Measurements from ENCODE around the gene HID1. TPM values are rescaled to one million over a fixed set of nuclear protein-coding genes. Genes with fewer than 3 reads are reported as not detected.

HID1 gene
- total RNA-seq, 1 donor from 2014 or later: 53.8 TPM

Other genes starting within 250 kb of the HID1 start
- gene RAB37, start 235.5 kb downstream of the HID1 start, total RNA-seq: 0.17 and 0.37 TPM in 2 replicates
- 10.4 and 22.5 TPM in 2 replicates for gene NHERF1, start 224.1 kb downstream of the HID1 start, total RNA-seq
- gene NAT9, start 196.4 kb downstream of the HID1 start, total RNA-seq: 29.9 and 37.6 TPM in 2 replicates
- 0.14 and 0.17 TPM in 2 replicates for gene GRIN2C, start 112.9 kb downstream of the HID1 start, total RNA-seq
- 36.2 and 59.5 TPM in 2 replicates for gene FDXR, start 99.8 kb downstream of the HID1 start, total RNA-seq
- gene FADS6, start 79.1 kb downstream of the HID1 start, total RNA-seq: 0.05 TPM in 1 of 2 replicates, not detected in the other
- not detected in 2 replicates for gene USH1G, start 49.5 kb downstream of the HID1 start, total RNA-seq
- gene OTOP2, start 48.5 kb downstream of the HID1 start, total RNA-seq: not detected in 2 replicates
- gene OTOP3, start 36.9 kb downstream of the HID1 start, total RNA-seq: not detected in 2 replicates
- 19.1 and 23.5 TPM in 2 replicates for gene CDR2L, start 14.9 kb upstream of the HID1 start, total RNA-seq
- 24.7 and 35.6 TPM in 2 replicates for gene MRPL58, start 39.9 kb upstream of the HID1 start, total RNA-seq
- 214 and 256 TPM in 2 replicates for gene ATP5PD, start 74.2 kb upstream of the HID1 start, total RNA-seq
- gene KCTD2, start 74.5 kb upstream of the HID1 start, total RNA-seq: 17.4 and 22.8 TPM in 2 replicates
- gene SLC16A5, start 115.2 kb upstream of the HID1 start, total RNA-seq: 11.4 and 17.1 TPM in 2 replicates
- 3.1 and 3.9 TPM in 2 replicates for gene ARMC7, start 137.2 kb upstream of the HID1 start, total RNA-seq
- gene NT5C, start 159.0 kb upstream of the HID1 start, total RNA-seq: 48.8 and 51.9 TPM in 2 replicates
- 120 and 160 TPM in 2 replicates for gene JPT1, start 181.8 kb upstream of the HID1 start, total RNA-seq
- gene SUMO2, start 210.2 kb upstream of the HID1 start, total RNA-seq: 116 and 134 TPM in 2 replicates
- gene NUP85, start 232.9 kb upstream of the HID1 start, total RNA-seq: 37.6 and 41.5 TPM in 2 replicates

Data from dermis blood vessel endothelial cell (primary cell).